ENCODE data around the gene SENP5. TPM values are rescaled to one million over a fixed set of nuclear protein-coding genes. Genes with fewer than 3 reads are reported as not detected.
"Not testable (repeated sequence)": the region's sequence is repeated elsewhere in the genome, so short reads cannot be mapped to it uniquely, and the experiment has no call there.

SENP5 gene
- total RNA-seq, 4 donors from 2014 or later, result 25.2 to 32.5 (median 28.7) TPM

- TF ChIP-seq CTCF (IDR thresholded peaks at IDR 0.05) (no peak), POLR2A (IDR thresholded peaks at IDR 0.05) (no peak)
- H3K4me3 ChIP-seq (ENCODE audit: low read depth, poor library complexity, severe bottlenecking), result peak overlapping the region; percentile 37
- intact Hi-C loops (cut with DNase I; ENCODE audit: low total_unique reads), result no loop called here
These were observed 589 bp upstream of the SENP5 start for GRCh38 chr3:196867155-196867506.

GRCh38 chr3:196868297-196868661 is 559 bp downstream of the SENP5 start:
- no peak for TF ChIP-seq CTCF (IDR thresholded peaks at IDR 0.05)
- TF ChIP-seq POLR2A (IDR thresholded peaks at IDR 0.05), result no peak
- intact Hi-C loops (cut with DNase I; ENCODE audit: low total_unique reads), result no loop called here
- DNase-seq (ENCODE audit: low spot score in 2 of 2), result no peak
- 0% methylated on average over 17 to 20 of the region's 29 CpGs for WGBS, 2 donors
- peak overlapping the region; percentile 96 for H3K4me3 ChIP-seq (ENCODE audit: low read depth, poor library complexity, severe bottlenecking)

More at GRCh38 chr3:196867155-196867506, 589 bp upstream of the SENP5 start:
- WGBS, 2 donors, result 12 to 18% methylated on average over 6 of the region's 6 CpGs
- DNase-seq (ENCODE audit: low spot score in 2 of 2), result no peak

- DNase-seq (ENCODE audit: low spot score in 2 of 2), result no peak
- TF ChIP-seq CTCF (IDR thresholded peaks at IDR 0.05) (no peak), POLR2A (IDR thresholded peaks at IDR 0.05) (no peak)
- WGBS, 2 donors, result 85 to 89% methylated on average over 4 of the region's 4 CpGs
- H3K4me3 ChIP-seq (ENCODE audit: low read depth, poor library complexity, severe bottlenecking), result no peak overlapping the region
- intact Hi-C loops (cut with DNase I; ENCODE audit: low total_unique reads), result no loop called here
These were observed 4.6 kb downstream of the SENP5 start for GRCh38 chr3:196872316-196872715.

- H3K4me3 ChIP-seq (ENCODE audit: low read depth, poor library complexity, severe bottlenecking); DNase-seq (ENCODE audit: low spot score in 2 of 2); intact Hi-C loops (cut with DNase I; ENCODE audit: low total_unique reads): not testable (repeated sequence)
- 86 to 89% methylated on average over 7 of the region's 7 CpGs for WGBS, 2 donors
These were observed 6.9 kb downstream of the SENP5 start for GRCh38 chr3:196874511-196875094.

- WGBS, 2 donors, result 77 to 87% methylated on average over 2 of the region's 2 CpGs
- H3K4me3 ChIP-seq (ENCODE audit: low read depth, poor library complexity, severe bottlenecking), result no peak overlapping the region
- no peak for TF ChIP-seq CTCF (IDR thresholded peaks at IDR 0.05)
- intact Hi-C loops (cut with DNase I; ENCODE audit: low total_unique reads), result no loop called here
- DNase-seq (ENCODE audit: low spot score in 2 of 2), result no peak
These were observed 7.5 kb downstream of the SENP5 start for GRCh38 chr3:196875258-196875657.

GRCh38 chr3:196883361-196883760 is 15.6 kb downstream of the SENP5 start:
- DNase-seq (ENCODE audit: low spot score in 2 of 2), result no peak
- H3K4me3 ChIP-seq (ENCODE audit: low read depth, poor library complexity, severe bottlenecking), result no peak overlapping the region
- 79 to 83% methylated on average over 4 of the region's 4 CpGs for WGBS, 2 donors
- no peak for TF ChIP-seq POLR2A (IDR thresholded peaks at IDR 0.05)
- TF ChIP-seq CTCF (IDR thresholded peaks at IDR 0.05), result no peak
- intact Hi-C loops (cut with DNase I; ENCODE audit: low total_unique reads), result no loop called here
